ENCODE measurements around the gene MZB1.
"Not testable (repeated sequence)": the region's sequence is repeated elsewhere in the genome, so short reads cannot be mapped to it uniquely, and the experiment has no call there.

Gene MZB1

DNA sequence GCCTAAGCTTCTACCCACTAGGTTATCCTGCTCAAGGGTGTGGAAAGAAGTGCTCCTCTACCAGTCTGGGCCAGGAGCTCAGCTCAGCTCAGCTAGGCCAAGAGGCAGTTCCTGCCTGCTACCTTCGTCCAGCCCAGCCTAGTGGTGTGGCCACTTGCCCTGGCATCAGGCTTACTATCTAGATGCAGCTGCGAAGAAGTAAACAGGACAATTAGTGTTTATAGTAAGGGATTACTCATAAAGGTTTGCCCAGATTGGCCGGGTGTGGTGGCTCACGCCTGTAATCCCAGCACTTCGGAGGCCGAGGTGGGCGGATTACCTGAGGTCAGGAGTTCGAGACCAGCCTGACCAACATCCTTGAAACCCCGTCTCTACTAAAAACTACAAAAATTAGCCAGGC, 26.9 kb upstream of the MZB1 start:
- no peaks in the 10 kb centered on the region for H3K9me3 Mint-ChIP-seq

DNA sequence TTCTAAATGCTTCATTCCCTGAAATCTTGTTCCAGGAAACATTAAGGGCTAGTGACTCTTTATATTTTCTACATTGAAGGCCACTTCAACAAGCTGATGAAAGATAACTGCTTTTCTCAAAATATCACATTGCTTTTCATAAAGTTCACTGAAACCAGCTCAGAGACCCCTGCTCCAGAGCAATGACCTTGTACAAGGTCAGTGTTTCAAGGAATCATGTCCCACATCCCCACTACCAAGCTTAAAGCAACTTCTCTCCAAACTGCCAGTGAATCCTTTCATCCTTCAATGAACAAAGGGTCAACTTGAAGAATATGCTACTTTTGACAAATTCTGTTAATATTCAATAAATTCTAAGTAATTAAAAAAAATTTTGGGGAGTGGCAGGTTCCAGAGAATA, 26.2 kb upstream of the MZB1 start:
- H3K27ac Mint-ChIP-seq = no peak overlapping the region
- no peaks in the 10 kb centered on the region for H3K4me1 Mint-ChIP-seq (ENCODE audit: low read depth)
- H3K9me3 Mint-ChIP-seq = no peaks in the 10 kb centered on the region
- intact Hi-C loops (cut with micrococcal nuclease) = no loop called here
- H3K4me3 Mint-ChIP-seq = no peak overlapping the region
- no peaks in the 10 kb centered on the region for H3K27me3 Mint-ChIP-seq
- peaks cover 6% of the 10 kb centered on the region for H3K36me3 Mint-ChIP-seq (ENCODE audit: low read depth)

More for the DNA sequence above, 26.9 kb upstream of the MZB1 start:
- peaks cover 6% of the 10 kb centered on the region for H3K36me3 Mint-ChIP-seq (ENCODE audit: low read depth)
- H3K4me3 Mint-ChIP-seq = no peak overlapping the region
- H3K27me3 Mint-ChIP-seq = no peaks in the 10 kb centered on the region
- intact Hi-C loops (cut with micrococcal nuclease) = no loop called here
- no peak overlapping the region for H3K27ac Mint-ChIP-seq
- H3K4me1 Mint-ChIP-seq (ENCODE audit: low read depth) = no peaks in the 10 kb centered on the region

- H3K27ac Mint-ChIP-seq = no peak overlapping the region
- no peaks in the 10 kb centered on the region for H3K9me3 Mint-ChIP-seq
- peaks cover 6% of the 10 kb centered on the region for H3K36me3 Mint-ChIP-seq (ENCODE audit: low read depth)
- no peaks in the 10 kb centered on the region for H3K27me3 Mint-ChIP-seq
- intact Hi-C loops (cut with micrococcal nuclease) = no loop called here
- no peaks in the 10 kb centered on the region for H3K4me1 Mint-ChIP-seq (ENCODE audit: low read depth)
- H3K4me3 Mint-ChIP-seq = no peak overlapping the region
These were observed 25.6 kb upstream of the MZB1 start for GRCh38 chr5:139415221-139415861.

DNA sequence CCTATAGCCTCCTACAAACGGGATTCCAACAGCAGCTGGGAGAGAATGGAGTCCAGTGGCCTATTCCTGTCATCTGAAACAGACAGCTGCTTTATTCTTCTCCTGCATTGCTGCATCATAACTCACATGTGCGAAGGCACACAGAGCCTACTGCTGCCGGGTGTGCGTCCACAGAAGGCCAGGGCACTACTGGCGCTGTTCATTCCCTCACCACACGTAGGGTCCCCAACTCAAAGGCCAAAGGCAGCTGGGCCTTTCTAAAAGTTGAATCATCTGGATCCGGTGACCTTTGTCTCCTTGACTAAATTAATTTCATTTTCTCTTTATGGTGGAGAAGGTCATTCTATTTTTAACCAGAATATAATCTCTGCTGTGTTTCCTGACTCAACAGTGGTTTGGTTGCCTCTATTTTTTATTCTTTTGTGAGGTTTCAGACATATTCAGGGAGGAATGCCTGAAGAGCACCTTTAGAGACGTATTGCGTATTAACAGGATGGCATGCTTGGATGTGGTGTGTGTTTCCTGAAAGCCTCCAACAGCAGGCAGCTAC, 24.9 kb upstream of the MZB1 start:
- no peaks in the 10 kb centered on the region for H3K9me3 Mint-ChIP-seq
- no peaks in the 10 kb centered on the region for H3K27me3 Mint-ChIP-seq
- no peaks in the 10 kb centered on the region for H3K4me1 Mint-ChIP-seq (ENCODE audit: low read depth)
- peaks cover 5% of the 10 kb centered on the region for H3K36me3 Mint-ChIP-seq (ENCODE audit: low read depth)
- no peak overlapping the region for H3K27ac Mint-ChIP-seq
- H3K4me3 Mint-ChIP-seq = no peak overlapping the region
- intact Hi-C loops (cut with micrococcal nuclease) = no loop called here

GRCh38 chr5:139413963-139414362, 24.2 kb upstream of the MZB1 start:
- intact Hi-C loops (cut with micrococcal nuclease) = no loop called here
- no peaks in the 10 kb centered on the region for H3K36me3 Mint-ChIP-seq (ENCODE audit: low read depth)
- no peaks in the 10 kb centered on the region for H3K9me3 Mint-ChIP-seq
- no peak overlapping the region for H3K27ac Mint-ChIP-seq
- no peaks in the 10 kb centered on the region for H3K4me1 Mint-ChIP-seq (ENCODE audit: low read depth)
- no peaks in the 10 kb centered on the region for H3K27me3 Mint-ChIP-seq
- H3K4me3 Mint-ChIP-seq = no peak overlapping the region

GRCh38 chr5:139413153-139413552, 23.4 kb upstream of the MZB1 start:
- Mint-ChIP-seq H3K4me1 (ENCODE audit: low read depth) (no peaks in the 10 kb centered on the region), H3K4me3 (no peak overlapping the region), H3K27ac (no peak overlapping the region), H3K9me3 (no peaks in the 10 kb centered on the region), H3K27me3 (no peaks in the 10 kb centered on the region), H3K36me3 (ENCODE audit: low read depth) (no peaks in the 10 kb centered on the region)
- intact Hi-C loops (cut with micrococcal nuclease) = no loop called here

GRCh38 chr5:139410993-139411828, 21.5 kb upstream of the MZB1 start:
- intact Hi-C loops (cut with micrococcal nuclease) = no loop called here
- peaks cover 10% of the 10 kb centered on the region for H3K4me1 Mint-ChIP-seq (ENCODE audit: low read depth)
- no peaks in the 10 kb centered on the region for H3K36me3 Mint-ChIP-seq (ENCODE audit: low read depth)
- H3K27ac Mint-ChIP-seq = no peak overlapping the region
- no peak overlapping the region for H3K4me3 Mint-ChIP-seq
- no peaks in the 10 kb centered on the region for H3K9me3 Mint-ChIP-seq
- no peaks in the 10 kb centered on the region for H3K27me3 Mint-ChIP-seq

- H3K27ac Mint-ChIP-seq = no peak overlapping the region
- peaks cover 10% of the 10 kb centered on the region for H3K4me1 Mint-ChIP-seq (ENCODE audit: low read depth)
- no peaks in the 10 kb centered on the region for H3K9me3 Mint-ChIP-seq
- intact Hi-C loops (cut with micrococcal nuclease) = no loop called here
- H3K4me3 Mint-ChIP-seq = no peak overlapping the region
- no peaks in the 10 kb centered on the region for H3K36me3 Mint-ChIP-seq (ENCODE audit: low read depth)
- no peaks in the 10 kb centered on the region for H3K27me3 Mint-ChIP-seq
These were observed 20.6 kb upstream of the MZB1 start for GRCh38 chr5:139410121-139410992.

DNA sequence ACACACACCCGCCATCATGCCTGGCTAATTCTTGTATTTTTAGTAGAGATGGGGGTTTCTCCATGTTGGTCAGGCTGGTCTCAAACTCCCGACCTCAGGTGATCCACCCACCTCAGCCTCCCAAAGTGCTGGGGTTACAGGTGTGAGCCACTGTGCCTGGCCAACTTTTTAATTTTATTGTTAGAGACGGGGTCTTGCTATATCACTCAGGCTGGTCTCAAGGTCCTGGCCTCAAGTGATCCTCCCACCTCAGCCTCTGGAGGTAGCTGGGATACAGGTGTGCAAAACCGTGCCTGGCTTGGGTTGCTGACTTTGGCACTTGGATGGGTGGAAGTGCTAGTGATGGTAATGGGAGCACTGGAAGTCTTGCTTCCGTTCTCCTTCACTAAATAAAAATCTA, 19.4 kb upstream of the MZB1 start:
- not testable (repeated sequence) for H3K36me3 Mint-ChIP-seq (ENCODE audit: low read depth); H3K4me3 Mint-ChIP-seq; H3K9me3 Mint-ChIP-seq; H3K27me3 Mint-ChIP-seq; H3K27ac Mint-ChIP-seq
- intact Hi-C loops (cut with micrococcal nuclease) = loop anchor here (10.0 kb wide), 1 partner anchor 114 kb away; the partner anchor contains the start of gene MATR3
- peaks cover 16% of the 10 kb centered on the region for H3K4me1 Mint-ChIP-seq (ENCODE audit: low read depth)

DNA sequence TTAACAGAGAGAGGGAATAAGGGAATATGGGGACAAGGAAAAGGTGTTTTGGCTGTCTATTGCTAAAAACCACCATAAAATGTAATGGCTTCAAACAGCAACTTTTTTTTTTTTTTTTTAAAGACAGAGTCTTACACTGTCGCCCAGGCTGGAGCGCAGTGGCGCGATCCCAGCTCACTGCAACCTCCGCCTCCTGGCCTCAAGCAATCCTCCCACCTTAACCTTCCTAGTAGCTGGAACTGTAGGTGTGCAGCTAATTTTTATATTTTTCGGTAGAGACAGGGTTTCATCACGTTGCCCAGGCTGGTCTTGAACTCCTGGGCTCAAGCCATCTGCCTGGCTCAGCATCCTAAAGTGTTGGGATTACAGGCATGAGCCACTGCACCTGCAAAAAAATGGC, 18.5 kb upstream of the MZB1 start:
- Mint-ChIP-seq H3K4me3 (no peak overlapping the region), H3K27me3 (no peaks in the 10 kb centered on the region), H3K27ac (no peak overlapping the region), H3K4me1 (ENCODE audit: low read depth) (peaks cover 21% of the 10 kb centered on the region), H3K9me3 (no peaks in the 10 kb centered on the region), H3K36me3 (ENCODE audit: low read depth) (peaks cover 6% of the 10 kb centered on the region)
- intact Hi-C loops (cut with micrococcal nuclease) = loop anchor here (10.0 kb wide), 1 partner anchor 113 kb away; the partner anchor contains the start of gene MATR3

DNA sequence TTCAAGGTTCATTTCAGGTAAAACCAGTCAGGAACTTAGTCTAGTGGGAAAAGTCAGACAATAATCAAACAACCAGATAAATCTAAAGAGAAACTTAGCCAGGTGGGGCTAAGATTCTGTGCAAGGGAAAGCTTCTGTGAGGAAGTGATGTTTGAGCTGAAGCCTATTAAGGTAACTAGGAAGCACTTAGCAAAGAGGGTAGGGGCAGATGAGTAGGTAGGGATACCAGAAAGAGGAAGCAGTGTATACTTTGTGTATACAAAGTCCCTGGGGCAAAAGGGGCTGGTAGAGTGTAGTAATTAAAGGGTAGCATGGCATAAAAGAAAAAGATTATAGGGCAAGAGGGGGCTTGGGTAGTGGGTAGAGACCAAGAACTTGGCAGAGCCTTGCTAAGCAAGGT, 17.8 kb upstream of the MZB1 start:
- no peak overlapping the region for H3K4me3 Mint-ChIP-seq
- intact Hi-C loops (cut with micrococcal nuclease) = loop anchor here (10.0 kb wide), 1 partner anchor 113 kb away; the partner anchor contains the start of gene MATR3
- peaks cover 6% of the 10 kb centered on the region for H3K36me3 Mint-ChIP-seq (ENCODE audit: low read depth)
- H3K27ac Mint-ChIP-seq = no peak overlapping the region
- H3K9me3 Mint-ChIP-seq = no peaks in the 10 kb centered on the region
- no peaks in the 10 kb centered on the region for H3K27me3 Mint-ChIP-seq
- peaks cover 28% of the 10 kb centered on the region for H3K4me1 Mint-ChIP-seq (ENCODE audit: low read depth)

DNA sequence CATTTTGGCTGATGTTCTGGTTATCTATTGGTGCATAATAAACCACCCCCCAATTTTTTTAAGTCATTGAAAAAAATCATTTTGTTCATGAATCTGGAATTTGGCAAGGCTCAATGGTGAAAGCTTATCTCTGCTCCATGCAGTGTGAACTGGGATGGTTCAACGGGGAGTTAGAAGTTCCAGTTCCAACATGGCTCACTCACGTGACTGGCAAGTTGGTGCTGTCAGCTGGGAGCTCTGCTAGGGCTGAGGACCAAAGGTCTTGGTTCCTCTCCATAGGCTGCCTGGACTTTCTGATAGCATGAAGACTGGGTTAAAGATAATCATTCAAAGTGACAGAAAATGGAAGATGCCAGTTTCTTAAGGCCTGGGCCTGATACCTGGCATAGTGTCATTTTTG, 17.2 kb upstream of the MZB1 start:
- Mint-ChIP-seq H3K4me3 (no peak overlapping the region), H3K27me3 (no peaks in the 10 kb centered on the region), H3K36me3 (ENCODE audit: low read depth) (peaks cover 6% of the 10 kb centered on the region), H3K9me3 (no peaks in the 10 kb centered on the region), H3K4me1 (ENCODE audit: low read depth) (peaks cover 29% of the 10 kb centered on the region), H3K27ac (no peak overlapping the region)
- intact Hi-C loops (cut with micrococcal nuclease) = loop anchor here (10.0 kb wide), 1 partner anchor 112 kb away; the partner anchor contains the start of gene MATR3

DNA sequence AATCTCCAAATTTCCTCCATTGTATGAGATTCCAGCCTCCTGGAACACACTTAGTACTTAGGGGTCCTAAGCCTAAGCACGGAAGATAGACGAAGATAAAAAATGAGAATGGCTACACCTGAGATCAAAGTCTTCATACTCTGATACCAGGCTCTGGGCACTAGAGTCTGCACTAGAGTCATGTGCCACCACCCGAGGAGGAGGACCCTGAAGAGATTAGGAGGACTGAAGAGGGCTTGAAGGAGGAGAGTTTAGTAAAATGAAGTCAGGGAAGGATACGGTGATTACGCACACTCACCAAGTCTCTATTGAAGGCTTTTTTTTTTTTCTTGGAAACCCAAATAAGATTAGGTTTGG, 14.7 kb upstream of the MZB1 start:
- Mint-ChIP-seq H3K27me3 (no peaks in the 10 kb centered on the region), H3K27ac (peak overlapping the region; percentile 95), H3K4me3 (peak overlapping the region; percentile 82), H3K4me1 (ENCODE audit: low read depth) (peaks cover 29% of the 10 kb centered on the region), H3K9me3 (no peaks in the 10 kb centered on the region), H3K36me3 (ENCODE audit: low read depth) (peaks cover 6% of the 10 kb centered on the region)
- intact Hi-C loops (cut with micrococcal nuclease) = loop anchor here (10.0 kb wide), 1 partner anchor 110 kb away; the partner anchor contains the start of gene MATR3
